Natural killer cell (primary cell): ENCODE results near the gene RPL29. TPM values are rescaled to one million over a fixed set of nuclear protein-coding genes. Genes with fewer than 3 reads are reported as not detected.
A peak's percentile ranks its signal among the peaks of the same experiment; 100 is the strongest.

Experiments used
- ATAC-seq, 3 donors: fragments of 150-1000 bp in 2 of 3; fragments of 200-7000 bp in 1 of 3; cut with Tn5 transposase; 1 replicate in 1 of 3; 2 replicates in 2 of 3; pipeline ENCODE4 v1.10.0; 2021; ENCODE audit warnings: mild to moderate bottlenecking in 2 of 3, moderate library complexity in 2 of 3
- DNase-seq, 2 donors: peaks; one replicate each; pipeline versions ENCODE4 v3.0.0 to v3.0.0-alpha.2; 2013 to 2021; ENCODE audit warnings: mixed read lengths in 1 of 2
- H3K27ac ChIP-seq: one replicate; pipeline ENCODE4 v1.5.1; 2013; ENCODE audit warnings: mild to moderate bottlenecking, low read length
- H3K27me3 ChIP-seq: one replicate; pipeline ENCODE4 v1.6.1; 2013; ENCODE audit warnings: low read length; ENCODE audit not compliant: control insufficient read depth, insufficient read depth
- H3K36me3 ChIP-seq: one replicate; pipeline ENCODE4 v1.6.1; 2013; ENCODE audit warnings: low read length; ENCODE audit not compliant: control insufficient read depth, insufficient read depth
- H3K4me1 ChIP-seq: one replicate; pipeline ENCODE4 v1.6.1; 2013; ENCODE audit warnings: low read length; ENCODE audit not compliant: control insufficient read depth, insufficient read depth
- H3K4me3 ChIP-seq: one replicate; pipeline ENCODE4 v1.5.1; 2013; ENCODE audit warnings: low read length
- H3K9me3 ChIP-seq: one replicate; pipeline ENCODE4 v1.6.1; 2013; ENCODE audit warnings: low read length; ENCODE audit not compliant: control insufficient read depth, insufficient read depth
- H3K27ac Mint-ChIP-seq, 2 donors: one replicate each; pipeline ENCODE4 v1.8.0; 2022; ENCODE audit warnings: mild to moderate bottlenecking in 2 of 2, mixed read lengths in 2 of 2, moderate library complexity in 1 of 2
- H3K27me3 Mint-ChIP-seq, 2 donors: one replicate each; pipeline ENCODE4 v1.8.0; 2022; ENCODE audit warnings: low read depth in 2 of 2, mixed read lengths in 2 of 2
- H3K36me3 Mint-ChIP-seq: one replicate; pipeline ENCODE4 v1.8.0; 2022; ENCODE audit warnings: mixed read lengths
- H3K4me1 Mint-ChIP-seq, 2 donors: one replicate each; pipeline ENCODE4 v1.8.0; 2022; ENCODE audit warnings: mixed read lengths in 2 of 2
- H3K4me3 Mint-ChIP-seq: one replicate; pipeline ENCODE4 v1.8.0; 2022; ENCODE audit warnings: mild to moderate bottlenecking, moderate library complexity, mixed read lengths
- H3K9me3 Mint-ChIP-seq, 2 donors: one replicate each; pipeline ENCODE4 v1.8.0; 2022; ENCODE audit warnings: mixed read lengths in 2 of 2
- WGBS: methylation state at CpG from one replicate; pipeline ENCODE4 v1.1.7; 2013; ENCODE audit warnings: missing lambda C conversion rate; ENCODE audit not compliant: insufficient coverage; 5-methylcytosine and 5-hydroxymethylcytosine counted together
- intact Hi-C: fragments of 100-400 bp; cut with micrococcal nuclease; formaldehyde crosslinking; loops from one replicate; pipeline ENCODE4 v1.14.2; 2022
- total RNA-seq, 4 donors: library from RNA; stranded (reverse); fragments of 120-200 nt in 1 of 4; gene quantifications; one replicate each; pipeline versions ENCODE4 v1.2.3 to v1.2.4, GENCODE V29; 2013 to 2022
- TF ChIP-seq, protein P1 (sequence below): fragments of 200-600 bp; IDR thresholded peaks from one replicate; pipeline ENCODE4 v1.8.0; 2022; ENCODE audit warnings: antibody characterized with exemption

Gene RPL29
- total RNA-seq, 3 donors from 2014 or later (not counting 1 experiment from before 2014, with no cell fraction given): 486 to 819 (median 797) TPM

DNA sequence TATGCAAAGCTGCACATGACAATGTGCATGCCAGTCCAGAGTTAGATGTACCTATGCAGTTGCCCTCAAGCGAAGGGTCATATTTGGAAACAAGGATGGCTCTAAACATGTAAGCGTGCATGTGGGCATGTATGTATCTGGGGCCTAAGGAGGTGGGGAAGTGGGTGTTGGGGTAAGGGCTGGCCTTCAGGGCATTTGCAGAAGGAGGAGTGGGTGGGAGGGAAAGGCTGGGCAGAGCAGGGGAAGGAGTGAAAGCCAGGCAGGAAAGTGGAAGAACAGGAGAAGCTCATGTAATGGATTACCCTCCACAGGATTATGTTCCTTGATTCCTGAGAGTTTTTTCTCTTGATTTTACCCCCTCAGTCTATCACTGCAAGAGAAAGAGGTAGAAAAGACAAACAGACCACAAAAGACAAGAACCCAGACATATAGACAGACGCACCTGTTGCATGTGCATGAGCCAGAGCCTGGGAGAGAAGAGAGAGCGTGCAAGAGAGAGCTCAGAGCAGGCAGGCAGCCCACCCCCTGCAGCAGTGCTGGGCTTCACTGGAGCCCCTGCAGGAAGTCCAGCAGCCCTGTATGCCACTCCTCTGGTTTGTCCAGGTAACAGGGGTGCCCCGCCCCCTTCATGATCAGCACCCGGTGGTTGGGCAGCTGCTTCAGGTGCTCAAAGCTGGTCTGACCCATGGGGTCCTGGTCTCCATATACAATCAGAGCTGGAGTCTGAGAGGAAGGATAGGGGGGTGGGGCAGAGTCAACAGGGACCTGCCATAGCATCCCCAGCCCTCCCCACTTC lies 26.6 kb downstream of the RPL29 start:
- no peak for DNase-seq
- H3K27ac Mint-ChIP-seq: no peak overlapping the region

DNA sequence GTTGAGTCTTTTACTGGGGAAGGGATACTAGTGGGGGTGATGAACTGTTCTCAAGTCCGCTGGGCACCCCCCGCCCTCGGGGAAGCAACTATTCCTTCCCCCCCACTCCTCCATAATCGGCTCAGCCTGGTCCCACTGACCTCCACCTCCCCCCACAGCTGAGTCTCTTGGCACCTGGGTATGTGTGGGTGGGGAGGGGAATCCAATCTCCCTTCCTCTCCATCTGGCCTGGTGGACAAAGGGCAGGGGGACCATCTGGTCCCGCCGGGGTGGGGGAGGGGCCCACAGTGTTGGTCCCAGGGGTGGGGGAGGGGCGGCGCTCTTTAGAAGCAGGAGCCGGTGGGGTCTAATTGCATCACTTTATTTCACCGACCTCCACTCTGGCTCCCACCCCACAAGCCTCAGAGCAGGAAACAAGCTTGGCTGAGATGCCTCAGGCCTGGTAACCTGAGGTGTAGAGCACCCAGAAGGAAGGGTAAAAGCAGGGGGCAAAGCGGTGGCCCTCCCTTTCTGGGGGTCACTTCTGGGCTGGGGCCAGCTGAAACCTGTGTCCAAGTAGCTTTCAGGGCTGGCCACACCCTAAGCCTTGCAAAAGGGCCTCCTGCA lies 27.4 kb downstream of the RPL29 start:
- Mint-ChIP-seq H3K27ac (peak overlapping the region in 1 of 2 donors; percentile 85), H3K4me3 (peak overlapping the region; percentile 95), H3K9me3 (no peaks in the 10 kb centered on the region), H3K4me1 (peaks cover 0 to 30% of the 10 kb centered on the region in 2 donors), H3K27me3 (peaks cover 0 to 6% of the 10 kb centered on the region in 2 donors), H3K36me3 (no peaks in the 10 kb centered on the region)
- TF ChIP-seq, protein P1, sequence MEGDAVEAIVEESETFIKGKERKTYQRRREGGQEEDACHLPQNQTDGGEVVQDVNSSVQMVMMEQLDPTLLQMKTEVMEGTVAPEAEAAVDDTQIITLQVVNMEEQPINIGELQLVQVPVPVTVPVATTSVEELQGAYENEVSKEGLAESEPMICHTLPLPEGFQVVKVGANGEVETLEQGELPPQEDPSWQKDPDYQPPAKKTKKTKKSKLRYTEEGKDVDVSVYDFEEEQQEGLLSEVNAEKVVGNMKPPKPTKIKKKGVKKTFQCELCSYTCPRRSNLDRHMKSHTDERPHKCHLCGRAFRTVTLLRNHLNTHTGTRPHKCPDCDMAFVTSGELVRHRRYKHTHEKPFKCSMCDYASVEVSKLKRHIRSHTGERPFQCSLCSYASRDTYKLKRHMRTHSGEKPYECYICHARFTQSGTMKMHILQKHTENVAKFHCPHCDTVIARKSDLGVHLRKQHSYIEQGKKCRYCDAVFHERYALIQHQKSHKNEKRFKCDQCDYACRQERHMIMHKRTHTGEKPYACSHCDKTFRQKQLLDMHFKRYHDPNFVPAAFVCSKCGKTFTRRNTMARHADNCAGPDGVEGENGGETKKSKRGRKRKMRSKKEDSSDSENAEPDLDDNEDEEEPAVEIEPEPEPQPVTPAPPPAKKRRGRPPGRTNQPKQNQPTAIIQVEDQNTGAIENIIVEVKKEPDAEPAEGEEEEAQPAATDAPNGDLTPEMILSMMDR: no peak
- WGBS: 47% methylated on average over 2 of the region's 11 CpGs
- Histone ChIP-seq H3K9me3 (no peaks in the 10 kb centered on the region), H3K27me3 (peaks cover 3% of the 10 kb centered on the region), H3K36me3 (no peaks in the 10 kb centered on the region), H3K4me3 (peak overlapping the region; percentile 36), H3K4me1 (peaks cover 20% of the 10 kb centered on the region), H3K27ac (no peak overlapping the region)
- DNase-seq: no peak
- intact Hi-C loops: no loop called here
- ATAC-seq: peak in 1 of 3 donors; percentile 21

More for the DNA sequence above, 26.6 kb downstream of the RPL29 start:
- H3K9me3 Mint-ChIP-seq: no peaks in the 10 kb centered on the region
- intact Hi-C loops: no loop called here
- TF ChIP-seq, protein P1: no peak
- no peaks in the 10 kb centered on the region for H3K9me3 ChIP-seq
- H3K27ac ChIP-seq: no peak overlapping the region
- H3K27me3 Mint-ChIP-seq: peaks cover 0 to 6% of the 10 kb centered on the region in 2 donors
- no peaks in the 10 kb centered on the region for H3K36me3 Mint-ChIP-seq
- H3K4me3 Mint-ChIP-seq: peak overlapping the region; percentile 71
- H3K4me3 ChIP-seq: no peak overlapping the region
- 93% methylated on average over 6 of the region's 6 CpGs for WGBS
- peaks cover 3% of the 10 kb centered on the region for H3K27me3 ChIP-seq
- peaks cover 27% of the 10 kb centered on the region for H3K4me1 ChIP-seq
- H3K36me3 ChIP-seq: no peaks in the 10 kb centered on the region
- peaks cover 6 to 38% of the 10 kb centered on the region in 2 donors for H3K4me1 Mint-ChIP-seq
- no peak for ATAC-seq

DNA sequence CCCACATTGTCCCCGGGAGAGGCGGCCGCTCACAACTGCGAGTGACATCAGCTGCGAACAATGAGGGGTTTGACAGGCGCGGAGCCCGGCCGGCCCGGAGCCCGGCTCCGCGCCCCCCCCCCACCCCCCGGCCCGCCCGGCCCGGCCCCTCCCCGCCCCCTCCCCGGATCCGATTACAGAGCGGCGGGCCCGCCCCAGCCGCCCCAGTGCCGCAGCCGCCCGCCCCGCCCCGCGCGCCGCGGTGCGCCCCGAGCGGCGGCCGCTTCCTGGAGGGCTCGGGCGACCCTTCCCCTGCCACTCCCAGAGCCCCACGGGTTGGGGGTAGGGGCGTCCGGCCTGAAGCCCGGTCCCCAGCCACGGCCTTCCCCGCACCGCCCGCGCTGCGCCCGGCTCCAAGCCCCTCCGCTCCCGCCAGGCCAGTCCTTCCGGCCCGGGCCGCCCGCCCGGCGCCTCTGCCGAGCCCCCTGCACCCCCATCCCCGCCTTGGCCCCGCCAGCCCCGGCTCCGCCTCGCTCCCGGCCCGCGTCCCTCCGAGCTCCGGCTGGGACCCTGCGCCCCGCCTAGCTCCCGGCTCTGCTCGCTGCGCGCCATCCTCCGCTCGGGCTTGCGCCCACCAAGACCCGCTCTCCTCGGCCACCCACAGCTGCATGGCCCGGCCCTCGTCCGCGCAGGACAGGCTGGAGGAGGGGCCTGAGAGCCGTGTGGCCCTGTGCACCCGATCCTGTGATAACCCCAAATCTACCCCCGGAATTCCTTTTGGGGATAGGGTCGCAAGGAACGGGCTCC lies 28.1 kb downstream of the RPL29 start, which contains the start of gene PCBP4:
Gene PCBP4, minus strand, starts transcription at position 71 of the 786 bp plus-strand sequence. CDS start 6,214 bp downstream, outside the sequence.
- no peaks in the 10 kb centered on the region for H3K36me3 Mint-ChIP-seq
- peak in 1 of 2 donors; percentile 62 for DNase-seq

More for the DNA sequence above, 28.1 kb downstream of the RPL29 start, which contains the start of gene PCBP4:
- Mint-ChIP-seq H3K4me3 (peak within 1 kb of the TSS; percentile 95), H3K27ac (peak within 1 kb of the TSS in 1 of 2 donors; percentile 85), H3K27me3 (peaks cover 0 to 6% of the 10 kb centered on the region in 2 donors), H3K4me1 (peaks cover 0 to 30% of the 10 kb centered on the region in 2 donors), H3K9me3 (no peaks in the 10 kb centered on the region)
- peak within 1 kb of the TSS; percentile 47 for H3K4me3 ChIP-seq
- no peak within 1 kb of the TSS for H3K27ac ChIP-seq
- peaks cover 18% of the 10 kb centered on the region for H3K4me1 ChIP-seq
- TF ChIP-seq, protein P1: no peak
- ATAC-seq: peak; percentile 63 to 77 (median 77)
- under 1% methylated on average over 75 of the region's 90 CpGs for WGBS
- intact Hi-C loops: no loop called here
- no peaks in the 10 kb centered on the region for H3K9me3 ChIP-seq
- H3K36me3 ChIP-seq: no peaks in the 10 kb centered on the region
- H3K27me3 ChIP-seq: peaks cover 3% of the 10 kb centered on the region
